Measurements from ENCODE around the gene RSL1D1.
"Not testable (repeated sequence)": the region's sequence is repeated elsewhere in the genome, so short reads cannot be mapped to it uniquely, and the experiment has no call there.

Gene RSL1D1

DNA sequence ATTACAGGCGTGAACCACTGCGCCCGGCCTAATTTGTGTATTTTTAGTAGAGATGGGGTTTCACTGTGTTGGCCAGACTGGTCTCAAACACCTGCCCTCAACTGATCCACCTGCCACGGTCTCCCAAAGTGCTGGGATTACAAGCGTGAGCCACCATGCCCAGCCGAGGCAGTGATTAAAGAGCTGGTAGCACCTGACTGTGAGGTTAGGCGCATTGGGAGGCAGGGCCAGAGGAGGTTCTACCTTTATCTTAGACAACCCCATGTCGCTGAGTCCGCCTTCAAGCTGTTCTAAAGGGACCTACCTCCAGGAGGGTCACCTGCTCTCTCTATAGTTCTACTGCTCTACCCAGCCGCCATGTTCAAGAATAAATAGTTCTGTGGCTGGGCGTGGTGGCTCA is 8.1 kb downstream of the RSL1D1 start:
- no peak for DNase-seq

DNA sequence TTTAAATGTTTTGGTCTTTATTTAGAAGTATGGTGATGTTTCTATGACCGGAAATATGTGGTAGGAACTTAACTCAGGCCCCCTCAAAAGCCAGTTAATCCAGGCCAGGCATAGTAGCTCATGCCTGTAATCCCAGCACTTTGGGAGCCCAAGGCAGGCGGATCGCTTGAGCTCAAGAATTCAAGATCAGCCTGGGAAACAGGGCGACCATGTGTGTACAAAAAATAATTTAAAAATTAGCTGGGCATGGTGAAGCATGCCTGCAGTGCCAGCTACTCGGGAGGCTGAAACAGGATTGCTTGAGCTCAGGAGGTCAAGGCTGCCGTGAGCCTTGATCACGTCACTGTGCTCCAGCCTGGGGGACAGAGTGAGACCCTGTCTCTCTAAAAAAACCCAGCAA is 10.3 kb downstream of the RSL1D1 start:
- no peak for DNase-seq

DNA sequence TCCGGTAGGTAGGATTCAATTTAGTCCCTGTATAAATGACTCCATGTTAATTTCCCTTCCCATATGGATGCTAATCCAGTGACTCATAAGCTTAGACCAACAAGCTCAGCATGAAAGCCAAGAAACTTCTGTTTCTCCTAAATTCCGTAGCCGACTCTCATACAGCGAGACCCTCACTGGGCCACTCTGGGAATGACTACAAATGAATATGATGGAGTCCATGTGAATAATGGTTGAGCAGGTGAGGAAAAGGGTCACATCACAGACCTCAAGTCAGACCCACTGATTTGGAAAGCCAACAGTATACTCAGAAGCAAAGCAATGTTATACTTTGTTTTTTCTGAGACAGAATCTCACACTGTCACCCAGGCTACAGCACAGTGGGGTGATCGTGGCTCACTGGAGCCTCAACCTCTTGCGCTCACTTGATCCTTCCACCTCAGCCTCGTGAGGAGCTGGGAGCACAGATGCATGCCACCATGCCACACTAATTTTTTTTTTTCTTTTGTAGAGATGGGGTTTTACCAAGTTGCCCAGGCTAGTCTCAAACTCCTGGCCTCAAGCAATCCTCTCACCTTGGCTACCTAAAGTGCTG is 14.6 kb downstream of the RSL1D1 start:
- no peak for DNase-seq

DNA sequence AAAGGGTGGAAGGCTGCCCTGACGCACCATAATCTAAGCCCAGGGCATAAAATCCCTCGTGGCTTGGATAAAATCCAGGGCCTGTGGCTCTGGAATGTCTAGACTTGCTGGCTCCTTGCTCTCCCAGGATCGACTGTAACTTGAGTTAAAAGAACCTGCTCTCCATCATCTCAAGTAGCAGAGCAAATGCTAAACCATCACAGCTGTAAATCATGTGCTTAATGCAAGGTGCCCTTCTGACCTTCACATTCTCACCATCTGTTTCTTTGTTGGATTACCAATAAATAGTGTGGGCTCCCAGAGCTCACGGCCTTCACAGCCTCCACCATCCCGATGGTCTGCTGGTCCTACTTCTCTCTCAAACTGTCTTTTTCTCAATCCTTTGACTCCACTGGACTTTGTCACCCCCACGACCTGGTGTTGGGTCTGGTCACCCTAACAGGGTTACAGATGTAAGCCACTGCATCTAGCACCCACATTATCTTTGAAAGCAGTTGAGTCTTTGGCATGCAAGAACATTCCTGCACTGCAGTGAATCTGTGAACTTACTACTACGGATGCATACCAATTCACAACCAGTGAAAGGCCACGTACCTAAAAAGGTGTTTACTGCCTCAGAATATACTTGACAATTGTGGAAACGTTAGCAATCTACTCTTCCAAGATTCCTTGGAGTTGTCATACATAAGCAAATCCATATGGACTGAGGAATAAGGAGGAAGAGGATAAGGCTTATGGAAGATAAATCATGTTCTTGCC is 15.3 kb downstream of the RSL1D1 start:
- no peak for DNase-seq

- DNase-seq, result no peak
Measured at GRCh38 chr16:11835309-11835708, 16.0 kb downstream of the RSL1D1 start.

- DNase-seq, result no peak
Measured at GRCh38 chr16:11833951-11834695, 17.2 kb downstream of the RSL1D1 start.

DNA sequence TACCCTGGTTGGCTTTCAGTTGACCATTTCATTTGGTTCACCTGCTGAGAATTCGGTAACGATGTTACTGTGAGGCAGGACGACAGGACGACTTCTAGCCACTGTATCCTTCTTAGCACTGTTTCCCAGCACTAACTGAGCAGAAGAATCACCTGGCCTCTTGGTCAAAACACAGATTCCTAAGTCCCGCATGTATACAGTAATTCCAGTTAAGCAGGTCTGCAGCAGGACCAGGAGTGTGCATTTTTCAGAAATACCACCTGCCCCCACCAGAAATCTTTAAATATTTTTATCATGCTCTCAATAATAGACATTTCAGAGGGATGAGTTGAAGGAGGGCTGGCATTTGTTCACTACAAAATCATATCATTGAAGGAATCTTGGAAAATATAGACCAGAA is 22.6 kb downstream of the RSL1D1 start:
- no peak for DNase-seq

GRCh38 chr16:11825520-11826165 is 25.7 kb downstream of the RSL1D1 start:
- not testable (repeated sequence) for DNase-seq

- no peak for DNase-seq
Measured at GRCh38 chr16:11824362-11824761, 27.0 kb downstream of the RSL1D1 start.

- not testable (repeated sequence) for DNase-seq
Measured at GRCh38 chr16:11823645-11824044, 27.7 kb downstream of the RSL1D1 start.

GRCh38 chr16:11819798-11820197 is 31.5 kb downstream of the RSL1D1 start:
- no peak for DNase-seq

- not testable (repeated sequence) for DNase-seq
Measured at GRCh38 chr16:11818970-11819369, 32.4 kb downstream of the RSL1D1 start.

GRCh38 chr16:11816123-11816522 is 35.2 kb downstream of the RSL1D1 start:
- DNase-seq, result no peak

DNA sequence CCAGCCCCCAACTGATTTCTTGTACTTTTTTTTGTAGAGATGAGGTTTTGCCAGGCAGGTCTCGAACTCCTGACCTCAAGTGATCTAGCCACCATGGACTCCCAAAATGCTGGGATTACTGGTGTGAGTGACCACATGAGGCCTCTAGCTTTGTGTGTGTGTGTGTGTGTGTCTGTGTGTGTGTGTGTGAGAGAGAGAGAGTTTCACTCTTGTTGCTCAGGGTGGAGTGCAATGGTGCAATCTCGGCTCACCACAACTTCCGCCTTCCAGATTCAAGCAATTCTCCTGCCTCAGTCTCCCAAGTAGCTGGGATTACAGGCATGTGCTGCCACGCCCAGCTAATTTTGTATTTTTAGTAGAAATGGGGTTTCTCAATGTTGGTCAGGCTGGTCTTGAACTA is 36.5 kb downstream of the RSL1D1 start:
- DNase-seq, result not testable (repeated sequence)

DNA sequence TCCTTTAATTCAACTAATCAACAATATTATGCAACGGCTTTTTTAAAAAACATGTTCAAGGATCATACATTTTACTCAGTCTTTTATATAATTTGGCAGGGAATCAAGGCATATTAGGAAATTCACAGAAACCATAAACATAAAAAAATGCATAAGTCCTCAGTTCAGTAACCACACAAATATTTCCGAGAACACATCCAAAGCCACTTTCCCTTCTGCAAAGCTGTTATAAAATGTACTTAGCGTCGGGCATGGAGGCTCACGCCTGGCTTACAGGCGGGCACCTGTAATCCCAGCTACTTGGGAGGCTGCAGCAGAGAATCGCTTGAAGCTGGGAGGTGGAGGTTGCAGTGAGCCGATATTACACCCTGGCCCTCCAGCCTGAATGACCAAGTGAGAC is 44.6 kb downstream of the RSL1D1 start:
- no peak for DNase-seq

DNA sequence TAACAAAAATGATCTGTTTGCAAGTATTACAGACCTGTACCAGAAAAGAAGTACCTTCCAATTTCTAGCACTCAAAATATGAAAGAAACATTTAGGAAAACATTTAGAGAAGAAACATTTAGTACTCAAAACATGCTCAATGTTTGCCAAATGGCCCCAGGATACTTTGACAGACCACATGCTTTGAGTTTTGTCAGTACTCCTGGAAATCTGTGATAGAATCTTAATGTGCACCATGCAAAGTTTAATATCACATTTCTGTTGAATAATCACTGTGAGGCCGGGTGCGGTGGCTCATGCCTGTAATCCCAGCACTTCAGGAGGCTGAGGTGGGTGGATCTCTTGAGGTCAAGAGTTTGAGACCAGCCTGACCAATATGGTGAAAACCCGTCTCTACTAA is 45.8 kb downstream of the RSL1D1 start:
- DNase-seq, result no peak

DNA sequence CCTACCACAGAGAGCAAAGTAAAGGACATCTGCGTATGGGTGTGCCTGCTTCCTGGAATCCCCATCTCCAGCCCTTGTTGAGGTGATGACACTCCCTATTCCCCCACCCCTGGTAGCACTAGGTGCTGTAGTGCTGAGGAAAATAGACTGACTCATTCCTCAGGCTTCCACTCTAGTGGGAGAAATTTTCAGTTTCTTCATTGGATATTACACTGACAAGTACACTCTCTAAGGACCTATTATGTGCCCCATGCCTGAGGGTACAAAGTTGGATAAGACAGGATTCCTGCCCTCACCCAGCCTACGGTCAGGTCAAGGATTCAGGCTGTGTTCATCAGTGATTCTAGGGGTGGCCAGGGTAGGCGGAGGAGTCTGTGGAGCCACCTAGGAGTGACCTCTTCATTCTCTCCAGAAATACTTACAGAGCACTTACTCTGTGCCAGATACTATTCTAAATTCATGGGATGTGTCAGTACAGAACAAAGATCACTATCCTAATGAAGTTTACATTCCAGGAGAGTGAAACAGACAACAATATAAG is 49.8 kb downstream of the RSL1D1 start:
- no peak for DNase-seq

DNA sequence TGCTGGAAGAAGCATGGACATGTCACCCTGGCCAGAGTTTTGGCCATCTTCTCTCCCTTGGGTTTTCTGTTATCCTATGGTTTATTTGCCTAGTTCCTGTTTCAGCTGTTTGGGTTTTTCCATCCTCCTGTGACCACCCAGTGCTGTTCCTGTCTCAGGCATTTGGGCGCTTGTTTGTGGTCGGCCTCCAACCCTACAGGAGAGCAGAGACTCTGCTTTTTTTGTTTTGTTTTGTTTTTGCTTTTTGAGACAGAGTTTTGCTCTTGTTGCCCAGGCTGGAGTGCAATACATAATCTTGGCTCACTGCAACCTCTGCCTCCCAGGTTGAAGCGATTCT is 51.0 kb downstream of the RSL1D1 start:
- DNase-seq, result no peak

GRCh38 chr16:11799509-11800381 is 51.6 kb downstream of the RSL1D1 start:
- DNase-seq, result no peak

- no peak for DNase-seq
Measured at GRCh38 chr16:11799017-11799381, 52.3 kb downstream of the RSL1D1 start.

- DNase-seq, result peak; percentile 22
Measured at GRCh38 chr16:11797957-11798299, 53.4 kb downstream of the RSL1D1 start.

DNA sequence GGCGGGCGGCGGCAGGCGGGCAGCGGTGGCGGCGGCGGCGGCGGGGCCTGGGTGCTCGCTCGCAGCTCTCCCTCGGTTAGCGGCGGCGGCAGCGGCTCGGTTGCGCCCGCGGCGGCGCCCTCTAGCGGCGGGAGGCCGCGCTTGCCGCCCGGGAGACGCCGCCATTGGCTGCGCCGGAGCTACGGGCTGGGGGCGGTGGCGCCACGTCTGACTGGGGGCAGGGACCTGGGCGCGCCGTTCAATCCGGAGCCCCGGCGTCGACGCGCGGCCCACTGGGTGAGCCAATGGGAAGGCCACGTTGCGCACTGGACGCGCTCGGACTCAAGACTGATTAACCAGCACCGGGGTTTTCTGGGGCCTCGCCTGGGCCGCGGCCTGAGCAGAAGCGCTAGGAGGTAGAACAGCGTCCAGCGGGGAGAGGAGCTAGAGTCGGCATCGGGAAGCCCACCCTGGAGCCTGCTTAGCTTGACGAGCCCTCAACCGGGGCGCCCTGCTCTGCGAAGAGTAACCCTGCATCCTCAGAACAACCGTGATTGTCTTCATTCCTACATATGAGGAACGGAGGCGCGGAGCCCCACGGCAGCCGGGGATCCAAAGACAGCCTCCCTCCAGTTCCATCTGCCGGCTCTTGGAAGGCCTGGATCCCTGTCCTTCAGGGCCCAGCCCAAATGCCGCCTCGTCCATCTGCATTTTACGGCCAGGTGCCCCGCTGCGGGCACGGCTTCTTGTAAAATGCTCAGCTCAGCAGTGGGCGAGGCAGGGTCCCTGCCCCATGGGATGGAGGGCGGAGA is 54.0 kb downstream of the RSL1D1 start, which contains the start of gene ZC3H7A:
ZC3H7A (minus strand) TSS at position 93 of the 791 bp plus-strand sequence. CDS start 14,904 bp downstream, outside the sequence.
- peak; percentile 94 for DNase-seq
